Jurkat, Clone E6-1 (cell line): ENCODE data around the gene PILRA.
"Not testable (repeated sequence)": the region's sequence is repeated elsewhere in the genome, so short reads cannot be mapped to it uniquely, and the experiment has no call there.

Experiments used
- DNase-seq: peaks from one replicate; pipeline ENCODE4 v3.0.0-alpha.2; 2011; ENCODE audit warnings: low read depth, low spot score
- H3K4me3 ChIP-seq: 2 replicates; pipeline ENCODE4 v1.5.1; 2011; ENCODE audit warnings: mild to moderate bottlenecking, low read length, control low read depth, moderate library complexity

PILRA gene

GRCh38 chr7:100429637-100430492 lies 56.6 kb downstream of the PILRA start, which contains the start of gene MEPCE:
MEPCE (plus strand) TSS chr7:100429831; CDS start chr7:100430019, 188 bp downstream.
- peak; percentile 91 for DNase-seq

GRCh38 chr7:100430493-100431285 lies 57.4 kb downstream of the PILRA start:
- no peak for DNase-seq

More at GRCh38 chr7:100429637-100430492, 56.6 kb downstream of the PILRA start, which contains the start of gene MEPCE:
- peak within 1 kb of the TSS; percentile 69 for H3K4me3 ChIP-seq

GRCh38 chr7:100431286-100431735 lies 58.0 kb downstream of the PILRA start:
- H3K4me3 ChIP-seq: peak overlapping the region; percentile 69; the same call in 1 of the 2 replicates
- DNase-seq: no peak

More at GRCh38 chr7:100430493-100431285, 57.4 kb downstream of the PILRA start:
- peak overlapping the region; percentile 69 for H3K4me3 ChIP-seq

- no peak for DNase-seq
- no peak overlapping the region for H3K4me3 ChIP-seq
Observed at GRCh38 chr7:100432053-100432452, 58.8 kb downstream of the PILRA start.

- no peak overlapping the region for H3K4me3 ChIP-seq
Observed at GRCh38 chr7:100432621-100433275, 59.5 kb downstream of the PILRA start.

GRCh38 chr7:100433276-100433591 lies 59.9 kb downstream of the PILRA start:
- H3K4me3 ChIP-seq: no peak overlapping the region
- DNase-seq: no peak

More at GRCh38 chr7:100432621-100433275, 59.5 kb downstream of the PILRA start:
- no peak for DNase-seq

GRCh38 chr7:100433592-100434296 lies 60.5 kb downstream of the PILRA start:
- H3K4me3 ChIP-seq: no peak overlapping the region
- DNase-seq: no peak

- no peak for DNase-seq
- peak overlapping the region; percentile 81 for H3K4me3 ChIP-seq
Observed at GRCh38 chr7:100434297-100435144, 61.2 kb downstream of the PILRA start.

GRCh38 chr7:100435401-100436304 lies 62.4 kb downstream of the PILRA start:
- peak overlapping the region; percentile 81 for H3K4me3 ChIP-seq
- DNase-seq: no peak

- H3K4me3 ChIP-seq: peak overlapping the region; percentile 81
- no peak for DNase-seq
Observed at GRCh38 chr7:100437150-100438100, 64.1 kb downstream of the PILRA start.

- no peak overlapping the region for H3K4me3 ChIP-seq
Observed at GRCh38 chr7:100438172-100438571, 64.9 kb downstream of the PILRA start.

GRCh38 chr7:100438731-100439130 lies 65.4 kb downstream of the PILRA start:
- DNase-seq, H3K4me3 ChIP-seq: not testable (repeated sequence)

More at GRCh38 chr7:100438172-100438571, 64.9 kb downstream of the PILRA start:
- DNase-seq: no peak

- DNase-seq, H3K4me3 ChIP-seq: not testable (repeated sequence)
Observed at GRCh38 chr7:100439244-100439643, 66.0 kb downstream of the PILRA start.

- no peak overlapping the region for H3K4me3 ChIP-seq
- DNase-seq: no peak
Observed at GRCh38 chr7:100441641-100442535, 68.6 kb downstream of the PILRA start.
